22Rv1 (cell line): Measurements from ENCODE around the gene GNLY.

ENCODE experiments used
- H3K27ac ChIP-seq: fragments of 450-650 bp; 2 replicates; pipeline ENCODE4 v1.5.1; 2017
- CTCF ChIP-seq: fragments of 450-650 bp; IDR thresholded peaks from 2 replicates; pipeline ENCODE4 v1.5.1; 2017; ENCODE audit warnings: mild to moderate bottlenecking
- ZFX ChIP-seq: fragments of 450-650 bp; IDR thresholded peaks from 2 replicates; pipeline ENCODE4 v1.6.1; 2017; ENCODE audit warnings: antibody characterized with exemption, borderline replicate concordance

Gene GNLY

GRCh38 chr2:85680707-85681371 lies 13.3 kb upstream of the GNLY start:
- no peak overlapping the region for H3K27ac ChIP-seq
- TF ChIP-seq CTCF, result no peak
- no peak for TF ChIP-seq ZFX

- TF ChIP-seq ZFX (no peak), CTCF (no peak)
- no peak overlapping the region for H3K27ac ChIP-seq
Measured at GRCh38 chr2:85681372-85681763, 12.8 kb upstream of the GNLY start.

GRCh38 chr2:85681776-85682175 lies 12.4 kb upstream of the GNLY start:
- TF ChIP-seq CTCF (no peak), ZFX (no peak)
- H3K27ac ChIP-seq, result no peak overlapping the region

GRCh38 chr2:85682378-85682777 lies 11.8 kb upstream of the GNLY start:
- H3K27ac ChIP-seq, result no peak overlapping the region
- TF ChIP-seq ZFX, result no peak

- TF ChIP-seq CTCF, result no peak
- TF ChIP-seq ZFX, result no peak
- no peak overlapping the region for H3K27ac ChIP-seq
Measured at GRCh38 chr2:85684380-85684779, 9.8 kb upstream of the GNLY start.

GRCh38 chr2:85684806-85685205 lies 9.4 kb upstream of the GNLY start:
- TF ChIP-seq CTCF (no peak), ZFX (no peak)
- H3K27ac ChIP-seq, result no peak overlapping the region

GRCh38 chr2:85690932-85691331 lies 3.2 kb upstream of the GNLY start:
- no peak for TF ChIP-seq CTCF
- no peak for TF ChIP-seq ZFX
- no peak overlapping the region for H3K27ac ChIP-seq
